GM13977 (cell line): ENCODE results near the gene C16orf92.
A peak's percentile ranks its signal among the peaks of the same experiment; 100 is the strongest.

Source experiments
- DNase-seq: peaks from one replicate; pipeline ENCODE4 v3.0.0; 2012; ENCODE audit warnings: low spot score
- CTCF ChIP-seq: IDR thresholded peaks from 2 replicates; pipeline ENCODE4 v1.5.1; 2012; ENCODE audit warnings: mild to moderate bottlenecking, control low read depth; ENCODE audit not compliant: insufficient read depth; ENCODE audit errors: extremely low read depth, missing control alignments
- in situ Hi-C: fragments of 300-500 bp; cut with MboI; formaldehyde crosslinking; loops from one replicate; pipeline ENCODE4 v1.12.0; 2022; ENCODE audit warnings: low sequenced_read_pairs, low pct_unique_long_range_greater_than_20kb, mixed read lengths, inconsistent platforms; ENCODE audit not compliant: unreplicated experiment

Gene C16orf92

GRCh38 chr16:30006659-30007377, 16.2 kb upstream of the C16orf92 start:
- TF ChIP-seq CTCF: no peak
- no peak for DNase-seq
- in situ Hi-C loops: no loop called here

GRCh38 chr16:30007378-30007895, 15.6 kb upstream of the C16orf92 start:
- no peak for TF ChIP-seq CTCF
- DNase-seq: no peak
- in situ Hi-C loops: no loop called here

- TF ChIP-seq CTCF: no peak
- DNase-seq: no peak
- in situ Hi-C loops: no loop called here
Observed at GRCh38 chr16:30009085-30009862, 13.7 kb upstream of the C16orf92 start.

- TF ChIP-seq CTCF: no peak
- no peak for DNase-seq
- in situ Hi-C loops: no loop called here
Observed at GRCh38 chr16:30009990-30010843, 12.8 kb upstream of the C16orf92 start.

GRCh38 chr16:30010844-30011713, 11.9 kb upstream of the C16orf92 start, which contains the start of gene DOC2A:
TSS of gene DOC2A (minus strand) at chr16:30011027. CDS start at chr16:30010222, 805 bp downstream.
- DNase-seq: peak; percentile 73
- in situ Hi-C loops: no loop called here
- no peak for TF ChIP-seq CTCF
